Cardiac muscle cell (in vitro differentiated cells and primary cell): ENCODE results near the gene ARHGAP35. TPM values are rescaled to one million over a fixed set of nuclear protein-coding genes. Genes with fewer than 3 reads are reported as not detected.
A peak's percentile ranks its signal among the peaks of the same experiment; 100 is the strongest.

Source experiments
- DNase-seq, 2 donors: peaks; one replicate each; pipeline versions ENCODE4 v3.0.0 to v3.0.0-alpha.2; 2010 to 2017; ENCODE audit warnings: low read depth in 1 of 2, low spot score in 1 of 2
- H3K27ac ChIP-seq: fragments of 200-600 bp; sonication (generic); 2 replicates; pipeline ENCODE4 v1.5.1; 2016
- H3K27me3 ChIP-seq: fragments of 200-600 bp; sonication (generic); 2 replicates; pipeline ENCODE4 v1.6.0; 2016; ENCODE audit warnings: control low read depth
- H3K36me3 ChIP-seq: fragments of 200-600 bp; sonication (generic); 2 replicates; pipeline ENCODE4 v1.5.1; 2016; ENCODE audit warnings: control low read depth
- H3K4me1 ChIP-seq: fragments of 200-600 bp; sonication (generic); 2 replicates; pipeline ENCODE4 v1.8.1; 2017; ENCODE audit warnings: low read depth, mild to moderate bottlenecking, mixed run types
- H3K4me3 ChIP-seq: fragments of 200-600 bp; sonication (generic); 2 replicates; pipeline ENCODE4 v1.5.1; 2016; ENCODE audit warnings: mild to moderate bottlenecking
- H3K9me3 ChIP-seq: fragments of 200-600 bp; sonication (generic); 2 replicates; pipeline ENCODE4 v1.5.1; 2017; ENCODE audit warnings: low read depth, mild to moderate bottlenecking, control low read depth
- polyA plus RNA-seq: library from polyadenylated mRNA; unstranded; fragments of >200 nt; fragmentation: Nextera tagmentation; extraction: Ambion mirVana; gene quantifications from 2 replicates; pipeline ENCODE4 v1.2.1, GENCODE V29; 2016
- total RNA-seq: library from RNA; depleted of rRNA; stranded (reverse); fragments of >200 nt; gene quantifications from 2 replicates; pipeline ENCODE4 v1.2.3, GENCODE V29; 2016
- TF ChIP-seq, protein P1 (sequence below): IDR thresholded peaks from 2 replicates; pipeline ENCODE4 v1.5.1; 2012; ENCODE audit warnings: low read depth, mild to moderate bottlenecking, low read length

The ARHGAP35 gene
- total and polyA plus RNA-seq, 2 experiments from 2014 or later: 15.9 to 36.9 TPM

DNA sequence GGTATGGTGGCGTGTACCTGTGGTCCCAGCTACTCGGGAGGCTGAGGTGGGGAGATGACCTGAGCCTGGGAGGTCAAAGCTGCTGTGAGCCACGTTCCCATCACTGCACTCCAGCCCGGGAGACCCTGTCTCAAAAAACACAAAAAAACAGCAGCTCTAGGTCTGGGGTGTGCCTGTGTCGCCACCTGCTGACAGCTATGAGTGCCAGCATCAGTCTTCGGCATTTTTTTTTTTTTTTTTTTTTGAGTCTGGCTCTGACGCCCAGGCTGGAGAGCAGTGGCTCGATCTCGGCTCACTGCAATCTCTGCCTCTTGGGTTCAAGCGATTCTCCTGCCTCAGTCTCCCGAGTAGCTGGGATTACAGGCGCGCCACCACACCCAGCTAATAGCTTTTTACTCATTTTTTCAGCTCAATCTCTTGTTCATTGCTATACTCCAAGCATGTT lies 20.3 kb upstream of the ARHGAP35 start:
- Histone ChIP-seq H3K4me1 (no peaks in the 10 kb centered on the region), H3K9me3 (no peaks in the 10 kb centered on the region), H3K36me3 (peaks cover 5% of the 10 kb centered on the region), H3K4me3 (no peak overlapping the region), H3K27ac (no peak overlapping the region), H3K27me3 (no peaks in the 10 kb centered on the region)
- TF ChIP-seq, protein P1, sequence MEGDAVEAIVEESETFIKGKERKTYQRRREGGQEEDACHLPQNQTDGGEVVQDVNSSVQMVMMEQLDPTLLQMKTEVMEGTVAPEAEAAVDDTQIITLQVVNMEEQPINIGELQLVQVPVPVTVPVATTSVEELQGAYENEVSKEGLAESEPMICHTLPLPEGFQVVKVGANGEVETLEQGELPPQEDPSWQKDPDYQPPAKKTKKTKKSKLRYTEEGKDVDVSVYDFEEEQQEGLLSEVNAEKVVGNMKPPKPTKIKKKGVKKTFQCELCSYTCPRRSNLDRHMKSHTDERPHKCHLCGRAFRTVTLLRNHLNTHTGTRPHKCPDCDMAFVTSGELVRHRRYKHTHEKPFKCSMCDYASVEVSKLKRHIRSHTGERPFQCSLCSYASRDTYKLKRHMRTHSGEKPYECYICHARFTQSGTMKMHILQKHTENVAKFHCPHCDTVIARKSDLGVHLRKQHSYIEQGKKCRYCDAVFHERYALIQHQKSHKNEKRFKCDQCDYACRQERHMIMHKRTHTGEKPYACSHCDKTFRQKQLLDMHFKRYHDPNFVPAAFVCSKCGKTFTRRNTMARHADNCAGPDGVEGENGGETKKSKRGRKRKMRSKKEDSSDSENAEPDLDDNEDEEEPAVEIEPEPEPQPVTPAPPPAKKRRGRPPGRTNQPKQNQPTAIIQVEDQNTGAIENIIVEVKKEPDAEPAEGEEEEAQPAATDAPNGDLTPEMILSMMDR: peak; percentile 79
- peak; percentile 78 to 79 for DNase-seq

DNA sequence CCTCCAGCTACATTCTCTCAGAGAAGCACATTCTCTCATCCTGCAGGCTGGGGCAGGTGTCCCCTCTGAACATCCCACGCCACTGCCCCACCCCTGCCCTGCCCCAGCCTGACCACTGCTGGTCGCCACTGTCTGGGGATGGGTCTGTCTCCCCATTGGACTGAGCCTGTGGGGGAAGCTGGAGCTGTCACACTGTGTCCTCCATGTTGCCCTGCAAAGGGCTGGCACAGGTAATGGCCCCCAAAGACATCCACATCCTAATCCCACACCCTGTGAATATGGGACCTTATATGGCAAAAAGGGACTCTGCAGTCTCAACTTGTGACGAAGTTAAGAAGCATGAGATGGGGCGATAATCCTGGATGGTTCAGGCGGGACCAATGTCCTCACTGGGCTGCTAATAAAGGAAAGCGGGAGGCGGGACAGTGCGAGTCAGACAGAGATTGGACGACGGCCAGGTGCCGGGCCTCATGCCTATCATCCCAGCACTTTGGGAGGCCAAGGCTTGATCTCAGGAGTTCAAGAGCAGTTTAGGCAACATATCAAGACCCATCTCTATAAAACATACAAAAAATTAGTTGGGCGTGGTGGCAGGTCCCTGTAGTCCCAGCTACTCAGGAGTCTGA lies 19.2 kb upstream of the ARHGAP35 start:
- TF ChIP-seq, protein P1: no peak
- Histone ChIP-seq H3K9me3 (no peaks in the 10 kb centered on the region), H3K27ac (peak overlapping the region; percentile 43), H3K4me1 (no peaks in the 10 kb centered on the region), H3K27me3 (no peaks in the 10 kb centered on the region), H3K36me3 (peaks cover 5% of the 10 kb centered on the region), H3K4me3 (no peak overlapping the region)
- peak; percentile 22 to 67 for DNase-seq

DNA sequence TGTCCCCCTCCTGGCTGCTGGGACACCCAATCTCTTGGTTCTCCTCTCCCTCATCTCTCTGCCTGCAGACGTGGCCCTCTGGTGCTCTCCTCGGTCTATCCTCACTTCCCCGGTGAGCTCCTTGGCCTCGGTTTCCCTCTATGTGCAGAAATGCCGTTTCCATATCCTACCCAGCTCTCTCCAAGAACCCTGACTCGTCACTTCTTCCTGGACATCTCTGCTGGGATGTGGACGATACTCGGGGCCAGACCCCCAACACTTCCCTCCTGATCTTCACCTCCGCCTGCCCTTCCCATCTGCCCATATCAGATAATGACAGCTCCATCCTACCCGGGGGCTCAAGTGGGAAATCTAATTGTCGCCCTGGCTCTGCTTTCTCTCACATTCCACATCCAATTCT lies 18.0 kb upstream of the ARHGAP35 start:
- H3K36me3 ChIP-seq: peaks cover 5% of the 10 kb centered on the region
- no peak for DNase-seq
- H3K4me3 ChIP-seq: no peak overlapping the region
- no peaks in the 10 kb centered on the region for H3K9me3 ChIP-seq
- TF ChIP-seq, protein P1: no peak
- H3K4me1 ChIP-seq: no peaks in the 10 kb centered on the region
- no peaks in the 10 kb centered on the region for H3K27me3 ChIP-seq
- no peak overlapping the region for H3K27ac ChIP-seq

DNA sequence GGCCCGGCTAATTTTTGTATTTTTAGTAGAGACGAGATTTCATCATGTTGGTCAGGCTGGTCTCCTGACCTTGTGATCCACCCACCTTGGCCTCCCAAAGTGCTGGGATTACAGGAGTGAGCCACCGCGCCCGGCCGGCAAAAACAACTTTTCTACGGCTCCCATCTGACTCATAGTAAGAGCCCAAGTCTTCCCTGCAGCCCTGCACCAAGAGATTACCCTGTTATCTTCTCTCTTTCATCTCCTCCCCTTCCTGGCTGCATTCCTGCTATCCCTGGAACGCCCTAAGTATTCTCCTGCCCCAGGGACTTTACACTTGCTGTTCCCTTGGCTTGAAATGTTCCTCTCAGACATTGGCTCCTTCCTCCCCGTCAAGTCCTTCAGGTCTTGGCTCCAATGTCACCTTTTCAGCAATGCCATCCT lies 16.7 kb upstream of the ARHGAP35 start:
- H3K4me1 ChIP-seq: no peaks in the 10 kb centered on the region
- no peaks in the 10 kb centered on the region for H3K9me3 ChIP-seq
- no peak overlapping the region for H3K4me3 ChIP-seq
- no peak overlapping the region for H3K27ac ChIP-seq
- peak in 1 of 2 donors; percentile 74 for DNase-seq
- no peaks in the 10 kb centered on the region for H3K27me3 ChIP-seq
- TF ChIP-seq, protein P1: no peak
- H3K36me3 ChIP-seq: no peaks in the 10 kb centered on the region

DNA sequence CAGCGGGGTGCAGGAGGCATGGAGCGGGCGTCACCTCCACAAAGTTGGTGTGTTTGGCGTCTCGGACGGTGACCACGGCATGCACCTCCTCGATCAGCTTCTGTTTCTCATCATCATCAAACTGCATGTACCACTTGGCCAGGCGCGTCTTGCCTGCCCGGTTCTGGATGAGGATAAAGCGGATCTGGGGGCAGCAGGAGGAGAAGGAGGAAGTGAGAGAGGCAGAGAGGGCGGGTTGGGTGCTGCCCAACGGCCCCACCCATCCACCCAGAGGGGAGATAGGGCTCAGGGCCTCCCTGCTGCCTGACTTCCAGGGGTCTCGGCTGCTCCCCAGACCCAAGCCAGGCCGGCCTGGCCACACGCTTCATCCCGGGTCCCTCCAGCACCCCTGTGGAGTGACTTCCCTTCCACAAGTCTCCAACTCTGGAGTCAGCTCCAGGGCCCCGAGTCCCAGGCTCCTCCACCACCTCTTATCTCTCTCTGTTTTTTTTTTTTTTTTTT lies 14.8 kb upstream of the ARHGAP35 start:
- TF ChIP-seq, protein P1: no peak
- H3K36me3 ChIP-seq: no peaks in the 10 kb centered on the region

More for the DNA sequence above, 14.8 kb upstream of the ARHGAP35 start:
- no peak for DNase-seq
- no peak overlapping the region for H3K27ac ChIP-seq
- no peaks in the 10 kb centered on the region for H3K9me3 ChIP-seq
- no peaks in the 10 kb centered on the region for H3K27me3 ChIP-seq
- H3K4me1 ChIP-seq: peaks cover 7% of the 10 kb centered on the region
- H3K4me3 ChIP-seq: no peak overlapping the region
